ENCODE results near the gene SRSF7. TPM values are rescaled to one million over a fixed set of nuclear protein-coding genes. Genes with fewer than 3 reads are reported as not detected.
"Not testable (repeated sequence)": the region's sequence is repeated elsewhere in the genome, so short reads cannot be mapped to it uniquely, and the experiment has no call there.

The SRSF7 gene
- total RNA-seq, 1 donor from 2014 or later = 67.5 TPM

DNA sequence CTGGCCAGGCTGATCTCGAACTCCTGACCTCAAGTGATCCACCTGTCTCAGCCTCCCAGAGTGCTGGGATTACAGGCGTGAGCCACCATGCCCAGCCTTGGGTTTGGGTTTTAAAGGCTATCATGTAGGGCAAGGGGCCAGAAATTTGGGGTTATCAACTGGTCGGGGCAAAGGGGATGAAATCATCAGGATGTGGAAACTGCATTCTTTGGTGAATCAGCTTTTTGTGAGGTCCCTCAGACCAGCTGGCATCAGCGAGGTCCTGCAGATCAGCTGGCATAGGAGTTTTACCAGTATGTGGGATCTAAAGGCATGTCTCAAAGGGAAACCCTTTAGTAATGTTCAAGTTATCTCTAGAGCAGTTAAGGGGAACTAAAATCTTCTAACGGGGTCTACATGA, 20.5 kb upstream of the SRSF7 start:
- DNase-seq (ENCODE audit: low spot score) = no peak
- Mint-ChIP-seq H3K4me3 (ENCODE audit: unreplicated experiment) (no peak overlapping the region), H3K27me3 (ENCODE audit: low read depth) (no peaks in the 10 kb centered on the region), H3K36me3 (ENCODE audit: low read depth) (no peaks in the 10 kb centered on the region), H3K4me1 (ENCODE audit: low read depth) (no peaks in the 10 kb centered on the region), H3K27ac (ENCODE audit: unreplicated experiment) (no peak overlapping the region), H3K9me3 (ENCODE audit: low read depth) (no peaks in the 10 kb centered on the region)
- TF ChIP-seq, protein P1, sequence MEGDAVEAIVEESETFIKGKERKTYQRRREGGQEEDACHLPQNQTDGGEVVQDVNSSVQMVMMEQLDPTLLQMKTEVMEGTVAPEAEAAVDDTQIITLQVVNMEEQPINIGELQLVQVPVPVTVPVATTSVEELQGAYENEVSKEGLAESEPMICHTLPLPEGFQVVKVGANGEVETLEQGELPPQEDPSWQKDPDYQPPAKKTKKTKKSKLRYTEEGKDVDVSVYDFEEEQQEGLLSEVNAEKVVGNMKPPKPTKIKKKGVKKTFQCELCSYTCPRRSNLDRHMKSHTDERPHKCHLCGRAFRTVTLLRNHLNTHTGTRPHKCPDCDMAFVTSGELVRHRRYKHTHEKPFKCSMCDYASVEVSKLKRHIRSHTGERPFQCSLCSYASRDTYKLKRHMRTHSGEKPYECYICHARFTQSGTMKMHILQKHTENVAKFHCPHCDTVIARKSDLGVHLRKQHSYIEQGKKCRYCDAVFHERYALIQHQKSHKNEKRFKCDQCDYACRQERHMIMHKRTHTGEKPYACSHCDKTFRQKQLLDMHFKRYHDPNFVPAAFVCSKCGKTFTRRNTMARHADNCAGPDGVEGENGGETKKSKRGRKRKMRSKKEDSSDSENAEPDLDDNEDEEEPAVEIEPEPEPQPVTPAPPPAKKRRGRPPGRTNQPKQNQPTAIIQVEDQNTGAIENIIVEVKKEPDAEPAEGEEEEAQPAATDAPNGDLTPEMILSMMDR (IDR thresholded peaks at IDR 0.05) = no peak

- H3K4me3 Mint-ChIP-seq (ENCODE audit: unreplicated experiment) = no peak overlapping the region
- no peaks in the 10 kb centered on the region for H3K9me3 Mint-ChIP-seq (ENCODE audit: low read depth)
- DNase-seq (ENCODE audit: low spot score) = no peak
- no peaks in the 10 kb centered on the region for H3K36me3 Mint-ChIP-seq (ENCODE audit: low read depth)
- H3K27me3 Mint-ChIP-seq (ENCODE audit: low read depth) = no peaks in the 10 kb centered on the region
- H3K27ac Mint-ChIP-seq (ENCODE audit: unreplicated experiment) = no peak overlapping the region
- H3K4me1 Mint-ChIP-seq (ENCODE audit: low read depth) = no peaks in the 10 kb centered on the region
- TF ChIP-seq, protein P1 (IDR thresholded peaks at IDR 0.05) = no peak
Observed at GRCh38 chr2:38765551-38765950, 14.4 kb upstream of the SRSF7 start.

- no peaks in the 10 kb centered on the region for H3K36me3 Mint-ChIP-seq (ENCODE audit: low read depth)
- H3K4me1 Mint-ChIP-seq (ENCODE audit: low read depth) = no peaks in the 10 kb centered on the region
- DNase-seq (ENCODE audit: low spot score) = no peak
- no peak overlapping the region for H3K27ac Mint-ChIP-seq (ENCODE audit: unreplicated experiment)
- no peaks in the 10 kb centered on the region for H3K27me3 Mint-ChIP-seq (ENCODE audit: low read depth)
- no peaks in the 10 kb centered on the region for H3K9me3 Mint-ChIP-seq (ENCODE audit: low read depth)
- TF ChIP-seq, protein P1 (IDR thresholded peaks at IDR 0.05) = no peak
- no peak overlapping the region for H3K4me3 Mint-ChIP-seq (ENCODE audit: unreplicated experiment)
Observed at GRCh38 chr2:38765149-38765548, 14.0 kb upstream of the SRSF7 start.

DNA sequence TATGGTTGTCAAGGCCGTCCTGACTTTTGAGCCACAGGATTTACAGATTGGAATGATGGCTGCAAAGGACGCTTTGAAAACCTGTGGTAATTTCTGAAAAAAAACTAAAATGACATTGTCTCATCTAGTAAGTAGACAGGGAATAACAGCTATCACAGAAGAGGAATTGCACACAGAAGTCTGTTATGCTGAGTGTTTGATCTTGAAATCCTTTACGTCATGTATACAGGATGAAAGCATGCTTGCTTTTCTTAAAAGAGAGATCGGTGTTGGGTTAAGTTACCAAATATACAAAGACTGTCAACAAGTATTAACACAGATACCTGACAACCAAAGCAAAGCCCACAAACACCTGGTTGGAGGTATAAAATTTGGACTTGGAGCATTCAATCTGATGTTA, 12.6 kb upstream of the SRSF7 start:
- Mint-ChIP-seq H3K27ac (ENCODE audit: unreplicated experiment) (no peak overlapping the region), H3K4me1 (ENCODE audit: low read depth) (no peaks in the 10 kb centered on the region), H3K9me3 (ENCODE audit: low read depth) (no peaks in the 10 kb centered on the region), H3K4me3 (ENCODE audit: unreplicated experiment) (no peak overlapping the region), H3K27me3 (ENCODE audit: low read depth) (no peaks in the 10 kb centered on the region), H3K36me3 (ENCODE audit: low read depth) (no peaks in the 10 kb centered on the region)
- no peak for DNase-seq (ENCODE audit: low spot score)
- TF ChIP-seq, protein P1 (IDR thresholded peaks at IDR 0.05) = no peak

DNA sequence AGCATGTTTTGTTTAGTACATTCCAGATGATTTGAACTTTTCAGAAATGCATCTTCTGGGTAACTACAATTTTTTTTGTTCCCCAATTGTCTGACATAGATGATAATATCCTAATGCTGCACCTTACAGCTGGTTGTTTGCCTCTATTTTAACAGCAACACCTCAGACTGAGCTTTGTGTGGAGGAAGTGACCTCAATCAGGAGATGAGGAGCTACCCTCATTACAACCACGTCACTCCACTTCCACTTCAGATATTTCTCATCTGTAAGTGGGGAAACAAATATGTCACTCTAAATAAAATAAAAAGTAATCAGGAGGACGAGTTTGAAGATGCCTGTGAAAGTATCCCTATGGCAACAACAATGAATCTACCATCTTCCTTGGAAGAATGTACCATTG, 12.1 kb upstream of the SRSF7 start:
- Mint-ChIP-seq H3K27ac (ENCODE audit: unreplicated experiment) (no peak overlapping the region), H3K36me3 (ENCODE audit: low read depth) (no peaks in the 10 kb centered on the region), H3K4me3 (ENCODE audit: unreplicated experiment) (no peak overlapping the region), H3K27me3 (ENCODE audit: low read depth) (no peaks in the 10 kb centered on the region), H3K4me1 (ENCODE audit: low read depth) (no peaks in the 10 kb centered on the region), H3K9me3 (ENCODE audit: low read depth) (no peaks in the 10 kb centered on the region)
- TF ChIP-seq, protein P1 (IDR thresholded peaks at IDR 0.05) = no peak
- DNase-seq (ENCODE audit: low spot score) = no peak

DNA sequence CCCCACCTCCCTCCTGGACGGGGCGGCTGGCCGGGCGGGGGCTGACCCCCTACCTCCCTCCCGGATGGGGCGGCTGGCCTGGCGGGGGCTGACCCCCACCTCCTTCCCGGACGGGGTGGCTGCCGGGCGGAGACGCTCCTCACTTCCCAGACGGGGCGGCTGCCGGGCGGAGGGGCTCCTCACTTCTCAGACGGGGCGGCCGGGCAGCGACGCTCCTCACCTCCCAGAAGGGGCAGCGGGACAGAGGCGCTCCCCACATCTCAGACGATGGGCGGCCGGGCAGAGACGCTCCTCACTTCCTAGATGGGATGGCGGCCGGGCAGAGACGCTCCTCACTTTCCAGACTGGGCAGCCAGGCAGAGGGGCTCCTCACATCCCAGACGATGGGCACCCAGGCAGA, 4.7 kb upstream of the SRSF7 start:
- DNase-seq (ENCODE audit: low spot score); H3K4me3 Mint-ChIP-seq (ENCODE audit: unreplicated experiment); H3K9me3 Mint-ChIP-seq (ENCODE audit: low read depth); H3K4me1 Mint-ChIP-seq (ENCODE audit: low read depth); H3K27me3 Mint-ChIP-seq (ENCODE audit: low read depth); H3K36me3 Mint-ChIP-seq (ENCODE audit: low read depth); H3K27ac Mint-ChIP-seq (ENCODE audit: unreplicated experiment): not testable (repeated sequence)

All from chondrocyte (in vitro differentiated cells).